GM18511 (cell line): ENCODE measurements around the gene IGHMBP2.
"Not testable (repeated sequence)": the region's sequence is repeated elsewhere in the genome, so short reads cannot be mapped to it uniquely, and the experiment has no call there.

Source experiments
- ATAC-seq: cut with Tn5 transposase; IDR thresholded peaks from one replicate; pipeline ENCODE4 v1.9.1; 2021; ENCODE audit warnings: mild to moderate bottlenecking, moderate library complexity; ENCODE audit not compliant: unreplicated experiment

The IGHMBP2 gene

GRCh38 chr11:68903288-68904247, at the start of gene IGHMBP2, which contains the start of gene MRPL21:
Gene IGHMBP2 (plus strand): TSS chr11:68903891. CDS start chr11:68903953, 62 bp downstream.
Gene MRPL21 (minus strand): TSS chr11:68903832. CDS start chr11:68903810, 22 bp downstream.
- ATAC-seq = peak; percentile 92

- ATAC-seq = no peak
These were observed 49.3 kb upstream of the IGHMBP2 start for GRCh38 chr11:68854273-68854958.

GRCh38 chr11:68855205-68855981, 48.3 kb upstream of the IGHMBP2 start:
- no peak for ATAC-seq

- ATAC-seq = not testable (repeated sequence)
These were observed 47.2 kb upstream of the IGHMBP2 start for GRCh38 chr11:68856425-68857030.

GRCh38 chr11:68857037-68857586, 46.6 kb upstream of the IGHMBP2 start:
- no peak for ATAC-seq

- ATAC-seq = no peak
These were observed 44.6 kb upstream of the IGHMBP2 start for GRCh38 chr11:68859123-68859522.

GRCh38 chr11:68862421-68862820, 41.3 kb upstream of the IGHMBP2 start:
- no peak for ATAC-seq

- ATAC-seq = no peak
These were observed 40.0 kb upstream of the IGHMBP2 start for GRCh38 chr11:68863553-68864265.

GRCh38 chr11:68865241-68865640, 38.5 kb upstream of the IGHMBP2 start:
- ATAC-seq = no peak

GRCh38 chr11:68867066-68867465, 36.6 kb upstream of the IGHMBP2 start:
- ATAC-seq = no peak

- no peak for ATAC-seq
These were observed 35.4 kb upstream of the IGHMBP2 start for GRCh38 chr11:68868221-68868835.

- ATAC-seq = no peak
These were observed 33.2 kb upstream of the IGHMBP2 start for GRCh38 chr11:68870470-68870869.

GRCh38 chr11:68872216-68873003, 31.3 kb upstream of the IGHMBP2 start:
- no peak for ATAC-seq

GRCh38 chr11:68878022-68878421, 25.7 kb upstream of the IGHMBP2 start:
- no peak for ATAC-seq

- ATAC-seq = no peak
These were observed 22.8 kb upstream of the IGHMBP2 start for GRCh38 chr11:68880851-68881250.

- ATAC-seq = no peak
These were observed 22.4 kb upstream of the IGHMBP2 start for GRCh38 chr11:68881320-68881719.

- ATAC-seq = no peak
These were observed 21.3 kb upstream of the IGHMBP2 start for GRCh38 chr11:68882391-68882790.

- not testable (repeated sequence) for ATAC-seq
These were observed 18.9 kb upstream of the IGHMBP2 start for GRCh38 chr11:68884827-68885226.
